ENCODE measurements around the gene DPEP3.

DPEP3 gene, protein sequence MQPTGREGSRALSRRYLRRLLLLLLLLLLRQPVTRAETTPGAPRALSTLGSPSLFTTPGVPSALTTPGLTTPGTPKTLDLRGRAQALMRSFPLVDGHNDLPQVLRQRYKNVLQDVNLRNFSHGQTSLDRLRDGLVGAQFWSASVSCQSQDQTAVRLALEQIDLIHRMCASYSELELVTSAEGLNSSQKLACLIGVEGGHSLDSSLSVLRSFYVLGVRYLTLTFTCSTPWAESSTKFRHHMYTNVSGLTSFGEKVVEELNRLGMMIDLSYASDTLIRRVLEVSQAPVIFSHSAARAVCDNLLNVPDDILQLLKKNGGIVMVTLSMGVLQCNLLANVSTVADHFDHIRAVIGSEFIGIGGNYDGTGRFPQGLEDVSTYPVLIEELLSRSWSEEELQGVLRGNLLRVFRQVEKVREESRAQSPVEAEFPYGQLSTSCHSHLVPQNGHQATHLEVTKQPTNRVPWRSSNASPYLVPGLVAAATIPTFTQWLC

DNA sequence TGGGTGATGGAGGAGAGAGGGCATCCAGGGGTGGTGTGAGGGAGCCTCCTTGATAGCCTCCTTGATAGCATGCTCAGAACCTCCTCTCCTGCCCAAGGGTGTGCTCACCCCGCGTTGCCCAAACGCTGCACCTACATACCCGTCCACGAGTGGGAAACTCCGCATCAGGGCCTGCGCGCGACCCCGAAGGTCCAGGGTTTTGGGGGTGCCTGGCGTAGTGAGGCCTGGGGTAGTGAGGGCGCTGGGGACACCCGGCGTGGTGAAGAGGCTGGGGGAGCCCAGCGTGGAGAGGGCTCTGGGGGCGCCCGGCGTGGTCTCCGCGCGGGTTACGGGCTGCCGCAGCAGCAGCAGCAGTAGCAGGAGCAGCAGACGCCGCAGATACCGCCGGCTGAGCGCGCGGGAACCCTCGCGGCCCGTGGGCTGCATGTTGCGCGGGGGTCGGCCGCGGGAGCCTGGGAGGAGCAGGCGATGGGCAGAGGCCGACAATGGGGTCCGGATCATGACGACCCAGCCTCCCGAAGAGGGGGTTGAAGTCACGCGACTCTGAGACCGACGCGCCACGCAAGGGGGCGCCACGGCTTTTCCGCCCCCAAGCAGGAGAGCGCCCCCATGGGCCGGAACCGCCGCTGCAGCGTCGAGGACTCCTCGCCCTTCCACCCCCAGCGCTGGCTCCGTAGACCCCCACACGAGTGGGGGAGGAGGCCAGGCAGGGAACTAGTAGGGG, at the start of gene DPEP3:
DPEP3 (minus strand) TSS at position 545 of the 724 bp plus-strand sequence; CDS start at position 426, 119 bp downstream.
- no peak for TF ChIP-seq YY1 (IDR thresholded peaks at IDR 0.05; ENCODE audit: low read depth)
- TF ChIP-seq EP300 (IDR thresholded peaks at IDR 0.05; ENCODE audit: borderline replicate concordance): no peak
- no peak for TF ChIP-seq RAD21 (IDR thresholded peaks at IDR 0.05; ENCODE audit: low read depth)
- TF ChIP-seq CREB1 (IDR thresholded peaks at IDR 0.05; ENCODE audit: low read depth): no peak
- no peak for TF ChIP-seq EGR1 (IDR thresholded peaks at IDR 0.05)
- no peak for TF ChIP-seq ZBTB7A (IDR thresholded peaks at IDR 0.05; ENCODE audit: low read depth)
- no peak for TF ChIP-seq TEAD4 (IDR thresholded peaks at IDR 0.05)
- TF ChIP-seq, protein P1, sequence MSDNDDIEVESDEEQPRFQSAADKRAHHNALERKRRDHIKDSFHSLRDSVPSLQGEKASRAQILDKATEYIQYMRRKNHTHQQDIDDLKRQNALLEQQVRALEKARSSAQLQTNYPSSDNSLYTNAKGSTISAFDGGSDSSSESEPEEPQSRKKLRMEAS (IDR thresholded peaks at IDR 0.05): no peak
- no peak for TF ChIP-seq TCF12 (IDR thresholded peaks at IDR 0.05; ENCODE audit: low read depth)
- TF ChIP-seq, protein P2, sequence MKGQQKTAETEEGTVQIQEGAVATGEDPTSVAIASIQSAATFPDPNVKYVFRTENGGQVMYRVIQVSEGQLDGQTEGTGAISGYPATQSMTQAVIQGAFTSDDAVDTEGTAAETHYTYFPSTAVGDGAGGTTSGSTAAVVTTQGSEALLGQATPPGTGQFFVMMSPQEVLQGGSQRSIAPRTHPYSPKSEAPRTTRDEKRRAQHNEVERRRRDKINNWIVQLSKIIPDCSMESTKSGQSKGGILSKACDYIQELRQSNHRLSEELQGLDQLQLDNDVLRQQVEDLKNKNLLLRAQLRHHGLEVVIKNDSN (IDR thresholded peaks at IDR 0.05): no peak
- TF ChIP-seq CEBPB (IDR thresholded peaks at IDR 0.05): no peak
- no peak for TF ChIP-seq NFIC (IDR thresholded peaks at IDR 0.05)
- TF ChIP-seq TAF1 (IDR thresholded peaks at IDR 0.05; ENCODE audit: low read depth): no peak
- TF ChIP-seq FOXM1 (IDR thresholded peaks at IDR 0.05; ENCODE audit: borderline replicate concordance, low read depth): no peak
- TF ChIP-seq, protein P3, sequence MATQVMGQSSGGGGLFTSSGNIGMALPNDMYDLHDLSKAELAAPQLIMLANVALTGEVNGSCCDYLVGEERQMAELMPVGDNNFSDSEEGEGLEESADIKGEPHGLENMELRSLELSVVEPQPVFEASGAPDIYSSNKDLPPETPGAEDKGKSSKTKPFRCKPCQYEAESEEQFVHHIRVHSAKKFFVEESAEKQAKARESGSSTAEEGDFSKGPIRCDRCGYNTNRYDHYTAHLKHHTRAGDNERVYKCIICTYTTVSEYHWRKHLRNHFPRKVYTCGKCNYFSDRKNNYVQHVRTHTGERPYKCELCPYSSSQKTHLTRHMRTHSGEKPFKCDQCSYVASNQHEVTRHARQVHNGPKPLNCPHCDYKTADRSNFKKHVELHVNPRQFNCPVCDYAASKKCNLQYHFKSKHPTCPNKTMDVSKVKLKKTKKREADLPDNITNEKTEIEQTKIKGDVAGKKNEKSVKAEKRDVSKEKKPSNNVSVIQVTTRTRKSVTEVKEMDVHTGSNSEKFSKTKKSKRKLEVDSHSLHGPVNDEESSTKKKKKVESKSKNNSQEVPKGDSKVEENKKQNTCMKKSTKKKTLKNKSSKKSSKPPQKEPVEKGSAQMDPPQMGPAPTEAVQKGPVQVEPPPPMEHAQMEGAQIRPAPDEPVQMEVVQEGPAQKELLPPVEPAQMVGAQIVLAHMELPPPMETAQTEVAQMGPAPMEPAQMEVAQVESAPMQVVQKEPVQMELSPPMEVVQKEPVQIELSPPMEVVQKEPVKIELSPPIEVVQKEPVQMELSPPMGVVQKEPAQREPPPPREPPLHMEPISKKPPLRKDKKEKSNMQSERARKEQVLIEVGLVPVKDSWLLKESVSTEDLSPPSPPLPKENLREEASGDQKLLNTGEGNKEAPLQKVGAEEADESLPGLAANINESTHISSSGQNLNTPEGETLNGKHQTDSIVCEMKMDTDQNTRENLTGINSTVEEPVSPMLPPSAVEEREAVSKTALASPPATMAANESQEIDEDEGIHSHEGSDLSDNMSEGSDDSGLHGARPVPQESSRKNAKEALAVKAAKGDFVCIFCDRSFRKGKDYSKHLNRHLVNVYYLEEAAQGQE (IDR thresholded peaks at IDR 0.05; ENCODE audit: low read depth): no peak

DNA sequence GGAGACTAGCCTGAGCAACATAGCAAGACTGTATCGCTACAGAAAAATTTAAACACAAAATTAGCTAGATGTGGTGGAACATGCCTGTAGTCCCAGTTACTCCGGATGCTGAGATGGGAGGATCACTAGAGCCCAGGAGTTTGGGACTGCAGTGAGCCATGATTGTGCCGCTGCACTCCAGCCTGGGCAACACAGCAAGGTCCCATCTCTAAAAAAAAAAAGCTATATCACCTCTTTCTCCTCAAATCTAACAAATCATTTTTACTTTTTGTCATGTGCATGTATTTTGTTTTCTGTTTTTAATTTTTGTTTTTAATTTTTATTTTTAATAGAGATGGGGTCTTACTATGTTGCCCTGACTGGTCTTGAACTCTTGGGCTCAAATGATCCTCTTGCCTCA, 48.7 kb upstream of the DPEP3 start:
- TF ChIP-seq CEBPB (IDR thresholded peaks at IDR 0.05) (no peak), EGR1 (IDR thresholded peaks at IDR 0.05) (no peak), TEAD4 (IDR thresholded peaks at IDR 0.05) (no peak), RAD21 (IDR thresholded peaks at IDR 0.05; ENCODE audit: low read depth) (no peak), TAF1 (IDR thresholded peaks at IDR 0.05; ENCODE audit: low read depth) (no peak), NFIC (IDR thresholded peaks at IDR 0.05) (no peak), FOXM1 (IDR thresholded peaks at IDR 0.05; ENCODE audit: borderline replicate concordance, low read depth) (no peak), CREB1 (IDR thresholded peaks at IDR 0.05; ENCODE audit: low read depth) (no peak), ZBTB7A (IDR thresholded peaks at IDR 0.05; ENCODE audit: low read depth) (no peak), TCF12 (IDR thresholded peaks at IDR 0.05; ENCODE audit: low read depth) (no peak), YY1 (IDR thresholded peaks at IDR 0.05; ENCODE audit: low read depth) (no peak), EP300 (IDR thresholded peaks at IDR 0.05; ENCODE audit: borderline replicate concordance) (no peak)
- TF ChIP-seq, protein P1 (IDR thresholded peaks at IDR 0.05): no peak
- TF ChIP-seq, protein P2 (IDR thresholded peaks at IDR 0.05): no peak
- TF ChIP-seq, protein P3 (IDR thresholded peaks at IDR 0.05; ENCODE audit: low read depth): no peak

DNA sequence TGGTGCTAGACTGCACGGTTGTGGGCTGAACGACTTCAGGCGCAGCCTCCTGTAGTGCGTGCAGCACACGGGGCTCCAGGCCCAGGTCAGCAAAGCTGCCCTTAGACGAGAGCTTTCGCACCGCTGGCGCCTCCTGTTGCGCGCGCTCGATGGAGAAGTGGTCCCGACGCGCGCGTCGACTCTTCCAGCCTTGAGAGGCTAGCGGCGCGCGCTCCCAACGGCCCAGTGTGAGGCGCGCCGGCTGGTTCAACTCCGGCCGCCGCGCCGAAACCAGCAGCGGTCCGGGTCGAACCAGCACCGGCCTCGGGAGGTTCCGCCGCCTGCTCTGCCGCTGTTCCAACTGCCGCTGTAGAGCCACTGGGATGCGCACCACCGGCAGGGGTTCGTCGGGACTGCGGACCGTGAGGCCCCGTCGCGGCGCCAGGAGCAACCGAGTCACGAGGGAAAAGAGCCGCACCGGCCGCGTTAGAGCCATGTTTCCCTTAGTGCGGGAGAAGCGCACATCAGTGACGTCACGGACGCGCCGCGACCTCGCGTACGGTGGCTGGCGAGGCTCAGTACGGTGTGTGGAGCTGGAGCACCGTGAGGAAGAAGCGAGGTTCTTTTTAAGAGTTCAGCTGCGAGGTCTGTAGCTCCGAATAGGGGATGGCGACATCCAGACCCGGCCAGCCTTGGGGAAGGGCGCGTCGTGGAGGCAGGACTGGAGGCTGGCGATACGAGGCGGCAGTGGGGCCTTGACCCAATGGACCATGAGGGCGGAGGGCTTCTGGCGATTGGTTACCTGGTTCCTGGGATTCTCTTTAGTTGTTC, 42.6 kb upstream of the DPEP3 start, which contains the start of the genes DDX28 and DUS2:
DDX28 (minus strand) TSS at position 505 of the 810 bp plus-strand sequence; CDS start at position 475, 30 bp downstream.
DUS2 (plus strand) TSS at position 557 of the 810 bp plus-strand sequence. CDS start 14,740 bp downstream, outside the sequence.
- TF ChIP-seq CREB1 (IDR thresholded peaks at IDR 0.05; ENCODE audit: low read depth) (peak; percentile 94), EGR1 (IDR thresholded peaks at IDR 0.05) (no peak), ZBTB7A (IDR thresholded peaks at IDR 0.05; ENCODE audit: low read depth) (no peak; the same call in 1 of the 2 replicates), NFIC (IDR thresholded peaks at IDR 0.05) (no peak), TCF12 (IDR thresholded peaks at IDR 0.05; ENCODE audit: low read depth) (peak; percentile 66), TAF1 (IDR thresholded peaks at IDR 0.05; ENCODE audit: low read depth) (peak; percentile 93), CEBPB (IDR thresholded peaks at IDR 0.05) (no peak), EP300 (IDR thresholded peaks at IDR 0.05; ENCODE audit: borderline replicate concordance) (no peak), YY1 (IDR thresholded peaks at IDR 0.05; ENCODE audit: low read depth) (peak; percentile 91)
- TF ChIP-seq, protein P2 (IDR thresholded peaks at IDR 0.05): peak; percentile 54
- TF ChIP-seq, protein P1 (IDR thresholded peaks at IDR 0.05): peak; percentile 97
- TF ChIP-seq, protein P3 (IDR thresholded peaks at IDR 0.05; ENCODE audit: low read depth): 0 out of 2 replicates have a peak, but pooled peaks have one; percentile 20

Data from Ishikawa (cell line).